ENCODE data around the gene OTOG.
"Not testable (repeated sequence)": the region's sequence is repeated elsewhere in the genome, so short reads cannot be mapped to it uniquely, and the experiment has no call there.

The OTOG gene

GRCh38 chr11:17610085-17610894 lies 63.2 kb downstream of the OTOG start:
- in situ Hi-C loops (cut with HindIII; ENCODE audit: low pct_ligation_motif_present, low pct_unique_long_range_greater_than_20kb, low sequenced_read_pairs), result no loop called here
- no peak for DNase-seq

- in situ Hi-C loops (cut with HindIII; ENCODE audit: low pct_ligation_motif_present, low pct_unique_long_range_greater_than_20kb, low sequenced_read_pairs), result no loop called here
- no peak for DNase-seq
Measured at GRCh38 chr11:17611049-17611448, 64.0 kb downstream of the OTOG start.

DNA sequence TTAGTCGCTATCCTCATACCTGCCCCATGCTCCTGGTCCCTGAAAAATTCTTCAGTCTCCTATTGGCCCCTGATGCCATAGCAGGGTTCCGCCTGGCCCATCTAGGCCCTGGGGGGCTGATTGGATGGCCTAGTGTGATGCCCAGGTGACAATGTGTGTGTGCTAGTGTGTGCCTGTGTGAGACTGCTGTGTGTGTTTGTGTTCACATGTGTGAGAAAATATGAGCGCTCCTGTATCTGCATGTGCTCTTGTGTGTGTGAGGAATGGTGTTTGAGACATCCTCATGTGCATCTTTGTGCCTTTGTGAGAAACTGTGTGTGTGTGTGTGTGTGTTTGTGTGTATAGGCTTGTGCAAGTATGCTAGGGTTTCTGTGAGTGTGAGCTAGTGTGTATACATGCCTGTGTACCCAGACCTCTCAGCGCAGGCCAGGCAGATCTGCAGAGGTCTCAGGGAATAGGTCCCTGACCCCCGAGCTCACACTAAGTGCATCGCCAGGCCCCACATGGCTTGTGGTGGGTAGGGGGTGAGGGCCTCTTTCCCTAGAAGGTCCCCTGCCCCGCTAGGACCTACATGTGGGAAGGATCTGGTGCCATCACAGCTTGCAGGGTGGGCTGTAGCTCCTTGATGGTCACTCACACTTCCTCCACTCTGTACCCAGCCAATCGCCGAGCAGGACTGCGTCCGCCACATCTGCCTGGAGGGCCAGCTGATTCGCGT lies 64.6 kb downstream of the OTOG start:
- no peak for DNase-seq
- in situ Hi-C loops (cut with HindIII; ENCODE audit: low pct_ligation_motif_present, low pct_unique_long_range_greater_than_20kb, low sequenced_read_pairs), result no loop called here

- in situ Hi-C loops (cut with HindIII; ENCODE audit: low pct_ligation_motif_present, low pct_unique_long_range_greater_than_20kb, low sequenced_read_pairs), result no loop called here
- DNase-seq, result no peak
Measured at GRCh38 chr11:17612221-17613188, 65.4 kb downstream of the OTOG start.

DNA sequence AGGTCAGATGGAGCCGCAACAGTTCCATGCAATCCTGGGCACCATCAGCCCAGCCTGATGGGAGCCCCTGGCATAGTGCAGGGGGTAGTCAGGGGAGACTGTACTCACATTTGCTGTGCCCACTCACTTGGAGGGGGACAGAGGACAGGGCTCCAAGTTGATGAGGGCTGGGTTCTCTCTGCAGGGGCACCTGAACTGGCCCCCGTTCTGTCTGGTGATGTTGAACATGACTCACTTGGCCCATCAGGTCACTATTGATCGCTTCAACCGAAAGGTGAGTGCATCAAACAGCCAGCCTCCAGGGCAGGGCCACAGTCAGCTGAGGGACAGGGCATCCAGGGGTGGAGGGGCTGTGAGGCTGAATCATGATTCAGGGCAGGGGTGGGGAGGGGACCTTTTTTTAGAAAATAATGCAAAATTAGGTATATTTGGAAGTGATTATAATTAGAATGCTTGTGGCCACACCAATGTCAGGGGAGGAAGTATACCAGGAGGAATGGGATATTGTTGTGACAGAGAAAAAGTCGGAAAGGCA lies 66.4 kb downstream of the OTOG start:
- in situ Hi-C loops (cut with HindIII; ENCODE audit: low pct_ligation_motif_present, low pct_unique_long_range_greater_than_20kb, low sequenced_read_pairs), result no loop called here
- no peak for DNase-seq

DNA sequence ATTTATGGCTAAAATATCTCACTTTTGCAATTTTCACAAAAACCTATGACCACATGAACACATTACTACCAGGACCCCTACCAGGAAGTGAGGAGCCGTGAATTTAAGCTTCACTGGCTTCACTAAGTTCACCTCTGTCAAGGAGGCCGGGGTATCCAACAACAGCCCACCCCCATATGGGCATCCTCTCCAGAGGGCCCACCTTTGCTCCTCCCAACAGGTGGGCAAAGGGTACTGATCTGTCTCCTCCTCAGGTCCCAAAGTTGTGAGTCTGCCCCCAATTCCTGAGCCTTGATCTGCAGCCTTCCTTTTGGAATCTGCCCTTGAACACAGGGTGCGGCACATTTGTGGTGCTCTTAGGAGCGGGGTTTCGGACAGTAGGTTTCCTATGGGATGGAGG lies 66.9 kb downstream of the OTOG start:
- DNase-seq, result no peak
- in situ Hi-C loops (cut with HindIII; ENCODE audit: low pct_ligation_motif_present, low pct_unique_long_range_greater_than_20kb, low sequenced_read_pairs), result no loop called here

DNA sequence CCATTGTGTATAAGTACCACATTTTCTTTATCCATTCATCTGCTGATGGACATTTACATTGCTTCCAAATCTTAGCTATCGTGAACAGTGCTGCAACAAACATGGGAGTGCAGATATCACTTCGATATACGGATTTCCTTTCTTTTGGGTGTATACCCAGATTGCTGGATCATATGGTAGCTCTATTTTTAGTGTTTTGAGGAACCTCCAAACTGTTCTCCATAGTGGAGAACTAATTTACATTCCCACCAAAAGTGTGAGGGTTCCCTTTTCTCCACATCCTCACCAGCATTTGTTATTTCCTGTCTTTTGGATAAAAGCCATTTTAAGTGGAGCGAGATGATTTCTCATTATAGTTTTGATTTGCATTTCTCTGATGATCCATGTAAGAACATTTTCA lies 75.7 kb downstream of the OTOG start:
- DNase-seq; in situ Hi-C loops (cut with HindIII; ENCODE audit: low pct_ligation_motif_present, low pct_unique_long_range_greater_than_20kb, low sequenced_read_pairs): not testable (repeated sequence)

DNA sequence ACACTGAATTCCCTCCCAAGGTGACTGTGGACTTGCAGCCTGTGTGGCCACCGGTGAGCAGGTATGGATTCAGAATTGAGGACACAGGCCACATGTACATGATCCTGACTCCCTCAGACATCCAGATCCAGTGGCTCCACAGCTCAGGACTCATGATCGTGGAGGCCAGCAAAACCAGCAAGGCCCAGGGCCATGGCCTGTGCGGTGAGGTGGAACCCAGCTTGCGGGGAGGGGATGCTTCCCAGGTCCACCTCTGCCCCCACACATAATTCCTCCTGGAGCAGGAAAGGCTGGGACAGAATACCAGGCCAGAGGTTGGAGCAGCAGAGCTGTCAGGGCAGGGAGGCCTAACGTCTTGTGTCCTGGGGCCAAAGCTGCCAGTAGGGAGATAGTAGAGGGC lies 82.1 kb downstream of the OTOG start:
- no peak for DNase-seq
- in situ Hi-C loops (cut with HindIII; ENCODE audit: low pct_ligation_motif_present, low pct_unique_long_range_greater_than_20kb, low sequenced_read_pairs), result no loop called here

DNA sequence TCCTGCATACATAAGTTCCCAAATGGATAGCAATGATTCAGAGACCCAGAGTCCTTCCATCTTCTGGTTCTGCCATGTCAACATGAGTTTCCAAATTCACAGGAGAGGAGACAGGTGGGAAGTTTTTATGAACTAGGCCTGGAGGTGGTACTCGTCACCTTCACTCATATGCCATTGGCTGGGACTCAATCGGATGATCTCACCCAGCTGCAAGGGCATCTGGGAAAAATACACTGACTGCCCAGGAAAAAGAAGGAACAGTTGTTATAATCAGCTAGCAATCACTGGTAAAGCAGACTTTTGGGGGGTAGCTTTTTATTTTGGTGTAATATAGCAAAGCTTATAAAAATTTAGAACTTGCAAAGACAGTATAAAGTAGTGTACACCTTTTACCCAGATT lies 83.9 kb downstream of the OTOG start:
- in situ Hi-C loops (cut with HindIII; ENCODE audit: low pct_ligation_motif_present, low pct_unique_long_range_greater_than_20kb, low sequenced_read_pairs), result no loop called here
- no peak for DNase-seq

GRCh38 chr11:17631702-17632365 lies 84.8 kb downstream of the OTOG start:
- in situ Hi-C loops (cut with HindIII; ENCODE audit: low pct_ligation_motif_present, low pct_unique_long_range_greater_than_20kb, low sequenced_read_pairs), result no loop called here
- DNase-seq, result no peak

DNA sequence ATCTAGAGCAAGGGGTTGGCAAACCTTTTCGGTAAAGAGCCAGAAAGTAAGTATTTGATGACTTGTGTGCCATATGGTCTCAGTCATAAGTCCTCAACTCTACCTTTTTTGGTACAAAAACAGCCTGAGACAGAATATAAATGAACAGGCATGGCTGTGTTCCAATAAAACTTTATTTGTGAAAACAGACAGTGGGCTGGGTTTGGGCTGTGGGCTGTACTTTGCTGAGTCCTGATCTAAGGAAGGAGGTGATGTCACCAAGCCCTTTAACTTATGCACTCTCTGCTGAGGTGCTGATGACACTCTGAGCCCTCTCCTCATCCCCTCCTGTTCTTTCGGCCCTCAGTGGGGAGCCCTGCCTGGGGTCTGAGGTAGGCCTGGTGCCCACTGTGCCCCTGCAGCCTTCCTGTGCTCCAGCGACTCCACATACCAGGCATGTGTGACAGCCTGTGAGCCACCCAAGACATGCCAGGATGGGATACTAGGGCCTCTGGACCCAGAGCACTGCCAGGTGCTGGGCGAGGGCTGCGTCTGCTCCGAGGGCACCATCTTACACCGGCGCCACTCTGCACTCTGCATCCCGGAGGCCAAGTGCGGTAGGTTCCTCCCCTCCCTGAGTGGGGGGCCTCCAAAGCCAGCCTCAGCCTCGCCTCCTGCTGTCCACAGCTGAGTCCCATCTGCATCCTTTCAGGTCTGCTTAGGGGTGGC lies 86.4 kb downstream of the OTOG start:
- DNase-seq, result no peak
- in situ Hi-C loops (cut with HindIII; ENCODE audit: low pct_ligation_motif_present, low pct_unique_long_range_greater_than_20kb, low sequenced_read_pairs), result no loop called here

DNA sequence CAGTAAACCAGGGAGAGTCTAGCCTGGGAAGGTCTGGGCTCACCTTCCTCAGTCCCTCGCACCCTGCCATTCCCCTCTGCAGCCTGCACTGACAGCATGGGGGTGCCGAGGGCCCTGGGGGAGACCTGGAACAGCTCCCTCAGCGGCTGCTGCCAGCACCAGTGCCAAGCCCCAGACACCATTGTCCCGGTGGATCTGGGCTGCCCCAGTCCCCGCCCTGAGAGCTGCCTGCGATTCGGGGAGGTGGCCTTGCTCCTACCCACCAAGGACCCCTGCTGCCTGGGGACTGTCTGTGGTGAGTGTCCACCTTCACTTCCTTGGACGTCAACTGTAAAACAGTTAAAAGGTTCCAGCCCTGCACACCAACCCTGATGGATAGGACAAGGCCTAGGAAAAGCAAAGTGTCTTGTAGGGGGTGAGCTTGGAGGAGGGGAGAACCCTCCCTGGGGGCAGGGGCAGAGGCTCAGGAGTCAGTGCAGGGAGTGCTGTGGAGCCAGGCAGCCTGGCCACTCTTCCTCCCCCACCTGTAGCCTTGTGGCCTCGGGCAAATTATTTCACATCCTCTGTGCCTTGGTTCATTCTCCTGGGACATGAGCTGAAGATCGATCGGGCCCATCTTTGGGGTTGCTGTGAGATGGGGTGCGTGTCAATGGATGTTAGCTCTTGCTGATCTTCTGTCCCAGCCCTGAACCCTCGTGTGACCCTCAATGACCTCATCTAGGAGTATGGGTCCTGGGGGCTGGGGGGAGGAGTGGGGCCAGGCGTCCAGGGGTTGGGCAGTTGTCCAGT lies 87.1 kb downstream of the OTOG start:
- in situ Hi-C loops (cut with HindIII; ENCODE audit: low pct_ligation_motif_present, low pct_unique_long_range_greater_than_20kb, low sequenced_read_pairs), result no loop called here
- no peak for DNase-seq

DNA sequence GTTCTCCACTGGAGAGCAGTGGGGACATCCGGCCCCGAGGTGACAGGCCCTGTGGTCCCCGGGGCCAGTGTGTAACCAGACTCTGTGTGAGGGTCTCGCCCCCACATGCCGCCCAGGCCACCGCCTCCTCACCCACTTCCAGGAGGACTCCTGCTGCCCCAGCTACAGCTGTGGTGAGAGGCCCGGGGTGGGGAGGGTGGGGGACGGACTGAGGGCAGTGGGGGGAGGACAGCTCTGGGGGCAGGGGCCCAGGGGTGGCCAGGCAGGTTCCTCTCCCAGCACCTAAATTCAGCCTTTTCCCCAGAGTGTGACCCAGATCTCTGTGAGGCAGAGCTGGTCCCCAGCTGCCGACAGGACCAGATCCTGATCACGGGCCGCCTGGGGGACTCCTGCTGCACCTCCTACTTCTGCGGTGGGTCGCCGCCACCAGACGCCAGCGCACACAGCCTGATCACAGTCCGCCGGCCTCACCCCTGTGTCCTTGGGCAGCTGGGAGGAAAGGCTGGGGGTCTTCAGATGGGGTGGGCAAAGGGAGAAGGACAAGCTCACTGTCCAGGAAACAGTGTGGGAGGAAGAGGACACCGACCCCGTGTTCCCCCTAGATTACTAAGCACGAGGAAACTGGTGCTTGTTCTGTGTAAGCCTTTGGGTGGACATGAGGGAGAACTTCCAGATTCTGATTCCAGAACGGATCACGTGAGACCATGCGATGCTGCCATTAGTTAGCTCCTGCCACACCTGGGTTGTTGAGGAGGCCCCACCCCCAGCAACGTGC lies 87.9 kb downstream of the OTOG start:
- DNase-seq, result no peak
- in situ Hi-C loops (cut with HindIII; ENCODE audit: low pct_ligation_motif_present, low pct_unique_long_range_greater_than_20kb, low sequenced_read_pairs), result no loop called here

DNA sequence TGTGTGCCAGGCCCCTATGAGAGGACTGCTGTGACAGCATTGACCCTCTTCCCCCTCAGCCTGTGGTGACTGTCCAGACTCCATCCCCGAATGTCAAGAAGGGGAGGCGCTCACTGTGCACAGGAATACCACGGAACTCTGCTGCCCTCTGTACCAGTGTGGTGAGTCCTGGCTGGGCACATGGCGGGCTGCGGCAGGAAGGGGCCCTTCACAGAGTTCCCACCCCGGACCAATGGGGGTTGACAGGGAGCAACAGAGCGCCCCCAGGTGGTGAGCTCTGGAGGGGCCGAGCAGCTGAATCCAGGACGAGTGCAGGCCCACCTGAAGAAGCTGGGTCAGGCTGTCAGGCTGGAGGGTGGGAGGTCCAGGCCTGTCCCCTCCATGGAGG lies 88.5 kb downstream of the OTOG start:
- in situ Hi-C loops (cut with HindIII; ENCODE audit: low pct_ligation_motif_present, low pct_unique_long_range_greater_than_20kb, low sequenced_read_pairs), result no loop called here
- no peak for DNase-seq

DNA sequence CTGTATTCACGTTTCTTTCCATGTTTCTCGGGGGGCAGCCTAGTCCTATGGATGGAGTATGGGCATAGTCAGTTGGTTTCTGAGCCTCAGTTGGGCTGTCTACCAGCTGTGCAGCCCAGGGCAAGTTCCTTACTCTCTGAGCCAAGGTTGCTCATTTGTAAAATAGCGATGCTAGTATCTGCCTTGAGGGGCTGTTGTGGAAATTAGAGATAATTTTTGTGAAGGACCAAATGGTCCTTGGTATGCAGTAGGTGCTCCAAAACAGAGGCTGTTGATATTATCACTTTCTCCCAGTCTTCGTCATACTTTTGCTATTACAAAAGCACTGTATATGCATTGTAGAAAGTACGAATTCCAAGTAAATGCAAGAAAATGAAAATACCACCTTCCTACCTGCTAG lies 89.7 kb downstream of the OTOG start:
- in situ Hi-C loops (cut with HindIII; ENCODE audit: low pct_ligation_motif_present, low pct_unique_long_range_greater_than_20kb, low sequenced_read_pairs), result no loop called here
- DNase-seq, result no peak

DNA sequence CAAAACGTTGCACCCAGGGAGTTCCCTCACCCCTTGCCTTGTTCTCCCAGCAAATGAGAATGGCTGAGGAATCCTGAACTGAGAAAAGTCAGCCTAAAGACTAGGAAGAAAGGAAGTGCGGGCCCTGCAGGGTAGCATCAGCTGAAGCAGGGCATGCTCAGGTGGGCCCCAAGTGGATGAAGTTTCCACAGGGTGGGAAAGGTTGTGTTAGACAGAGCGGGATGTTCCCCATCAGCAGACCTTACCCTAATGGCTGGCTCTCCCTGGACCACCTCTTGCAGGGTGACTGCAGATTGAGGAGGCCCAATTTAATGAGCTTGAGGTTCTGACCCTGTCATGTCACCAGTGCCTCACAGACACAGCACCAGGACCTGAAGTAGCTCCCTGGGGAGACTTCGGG lies 90.8 kb downstream of the OTOG start:
- DNase-seq, result no peak
- in situ Hi-C loops (cut with HindIII; ENCODE audit: low pct_ligation_motif_present, low pct_unique_long_range_greater_than_20kb, low sequenced_read_pairs), result no loop called here

Data from ACHN (cell line).